GM19395 (cell line): ENCODE data around the gene RNF115.

Experiments
- ATAC-seq: cut with Tn5 transposase; IDR thresholded peaks from one replicate; pipeline ENCODE4 v1.9.1; 2021; ENCODE audit warnings: mild to moderate bottlenecking, moderate library complexity; ENCODE audit not compliant: unreplicated experiment

RNF115 gene

GRCh38 chr1:145707183-145707867 lies 116.6 kb downstream of the RNF115 start, which contains the start of gene PDZK1:
Gene PDZK1 (minus strand): TSS chr1:145707368. CDS start chr1:145688021, 19,347 bp downstream.
- no peak for ATAC-seq

DNA sequence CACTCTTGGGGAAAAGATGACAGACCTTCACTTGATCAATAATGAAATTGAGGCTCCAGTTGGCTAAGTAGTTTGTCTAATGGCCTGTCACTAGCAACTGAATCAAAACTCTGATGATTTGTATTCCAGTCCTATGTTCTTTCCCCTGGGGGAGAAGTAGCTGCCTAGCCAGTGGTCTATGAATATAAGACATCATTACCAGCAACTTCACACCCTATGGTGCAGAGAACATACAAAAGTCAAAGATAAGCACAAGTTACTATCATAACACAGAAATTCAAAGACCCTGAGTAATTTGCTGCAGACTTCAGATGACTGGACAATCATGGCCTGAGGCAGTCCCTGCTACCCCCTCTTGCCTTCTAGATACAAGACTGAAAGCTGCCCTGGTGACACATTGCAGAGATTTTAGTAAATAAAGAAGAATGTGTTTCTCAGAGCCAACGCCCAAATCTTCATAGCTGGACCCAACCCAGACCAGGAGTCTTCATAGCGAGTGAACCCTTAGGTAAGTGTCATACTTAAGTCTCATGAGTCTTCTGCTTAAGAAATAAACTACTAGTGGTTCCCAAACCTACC lies 117.7 kb downstream of the RNF115 start:
- no peak for ATAC-seq

DNA sequence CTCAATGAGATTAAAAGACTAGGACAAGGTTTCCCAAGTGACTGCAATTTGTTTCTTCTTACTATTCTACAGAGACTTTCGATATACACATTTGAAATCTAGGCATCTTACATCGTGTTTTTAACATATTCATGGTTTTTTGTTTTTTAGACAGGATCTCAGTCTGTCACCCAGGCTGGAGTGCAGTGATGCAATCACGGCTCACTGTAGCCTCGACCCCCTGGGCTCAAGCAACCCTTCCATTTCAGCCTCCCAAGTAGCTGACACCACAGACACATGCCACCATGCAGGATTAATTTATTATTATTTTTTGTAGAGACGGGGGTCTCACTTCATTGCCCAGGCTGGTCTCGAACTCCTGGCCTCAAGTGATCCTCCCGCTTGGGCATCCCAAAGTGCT lies 118.3 kb downstream of the RNF115 start:
- no peak for ATAC-seq

DNA sequence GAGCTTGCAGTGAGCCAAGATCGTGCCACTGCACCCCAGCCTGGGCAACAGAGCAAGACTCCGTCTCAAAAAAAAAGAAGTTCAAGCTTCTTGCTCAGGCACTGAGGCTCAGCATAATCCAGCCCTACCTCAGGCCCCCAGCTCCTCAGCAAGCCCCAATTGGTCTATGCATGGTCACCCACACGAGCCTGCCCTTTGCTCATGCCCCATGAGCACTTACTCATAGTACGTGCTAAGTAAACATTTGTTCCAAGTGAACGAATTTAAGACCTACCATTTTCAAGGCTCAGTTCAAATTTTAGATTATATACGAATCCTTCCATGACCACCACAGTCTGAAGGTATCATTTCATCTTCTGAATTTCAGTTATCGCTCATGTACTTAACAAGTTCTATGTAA lies 121.1 kb downstream of the RNF115 start:
- ATAC-seq = no peak

DNA sequence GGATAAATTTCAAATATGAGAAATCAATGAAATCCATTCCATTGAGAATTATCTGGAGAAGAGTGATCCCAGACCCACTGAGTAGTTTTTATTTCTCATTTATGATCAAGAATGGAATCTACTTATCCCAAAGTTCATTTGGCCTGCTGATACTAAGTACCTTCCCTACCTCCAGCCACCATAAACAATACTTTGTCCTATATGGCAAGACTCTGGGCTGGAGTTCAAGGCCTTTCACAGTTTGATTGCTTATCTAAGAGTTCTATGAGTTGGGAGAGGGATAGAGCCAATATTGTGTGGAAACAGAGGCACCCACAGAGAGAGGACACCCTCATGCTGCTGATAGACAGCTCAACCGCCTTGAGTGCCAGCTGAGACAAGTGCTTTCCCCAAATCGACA lies 121.8 kb downstream of the RNF115 start:
- ATAC-seq = no peak

GRCh38 chr1:145701306-145701862 lies 122.5 kb downstream of the RNF115 start:
- no peak for ATAC-seq

GRCh38 chr1:145696630-145696960 lies 127.3 kb downstream of the RNF115 start:
- ATAC-seq = no peak

DNA sequence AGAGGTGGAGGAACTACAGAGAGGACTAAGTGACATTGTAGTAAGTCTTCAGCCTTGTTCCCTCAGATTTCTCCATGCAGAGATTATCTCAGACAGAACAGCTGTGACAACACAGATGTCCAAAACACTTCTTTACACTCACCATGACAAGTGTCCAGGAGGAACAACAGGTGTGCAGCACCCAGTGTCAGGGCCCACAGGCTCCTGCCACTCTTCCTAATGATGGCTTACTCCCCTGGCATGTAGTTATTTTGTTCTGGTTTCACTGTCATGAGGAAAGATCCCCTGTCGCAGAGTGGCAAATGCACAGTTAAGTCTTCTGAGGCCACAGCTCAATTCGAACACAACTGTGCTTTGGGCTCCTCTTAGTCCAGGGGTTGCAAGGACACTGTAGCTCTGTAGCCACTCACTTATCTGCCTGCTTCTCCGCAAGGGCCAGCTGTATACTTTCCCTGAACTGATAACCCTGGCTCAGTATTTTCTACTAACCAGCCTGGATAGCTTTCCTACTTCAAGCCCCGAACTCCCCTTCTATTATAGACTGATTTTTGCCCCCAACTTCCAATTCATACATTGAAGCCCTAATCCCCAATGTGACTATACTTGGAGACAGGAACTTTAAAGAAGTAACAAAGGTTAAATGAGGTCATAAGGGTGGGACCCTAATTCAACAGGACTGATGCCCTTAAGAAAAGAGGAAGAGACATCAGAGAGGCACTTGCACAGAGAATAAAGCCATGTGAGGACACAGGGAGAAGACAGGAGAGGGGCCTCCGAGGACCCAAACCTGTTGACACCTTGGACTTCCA lies 127.9 kb downstream of the RNF115 start:
- ATAC-seq = no peak

GRCh38 chr1:145692785-145693443 lies 131.0 kb downstream of the RNF115 start:
- no peak for ATAC-seq

- ATAC-seq = no peak
Measured at GRCh38 chr1:145690587-145691558, 133.0 kb downstream of the RNF115 start.

DNA sequence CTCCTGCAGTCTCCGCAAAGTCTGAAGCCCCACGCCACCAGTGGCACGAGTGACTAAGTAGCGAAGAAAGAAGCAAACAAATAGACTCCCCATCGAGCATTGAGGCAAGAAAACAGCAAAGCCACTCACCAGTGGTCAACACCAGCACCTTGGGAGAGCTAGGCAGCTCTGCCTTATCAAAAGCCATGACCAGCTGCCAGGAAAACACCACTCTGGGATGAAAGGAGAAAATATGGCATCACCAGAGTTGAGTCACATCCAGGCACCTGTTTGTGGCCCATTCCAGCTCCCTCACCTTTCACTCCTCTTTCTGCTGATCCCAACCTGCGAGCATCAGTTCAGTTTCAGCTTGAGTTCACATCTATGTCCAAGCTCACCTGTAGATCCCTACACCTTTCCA lies 134.0 kb downstream of the RNF115 start:
- no peak for ATAC-seq

- no peak for ATAC-seq
Measured at GRCh38 chr1:145688924-145689323, 135.0 kb downstream of the RNF115 start.
